Glomerular visceral epithelial cell (primary cell): Measurements from ENCODE around the gene ZRANB3.
A peak's percentile ranks its signal among the peaks of the same experiment; 100 is the strongest.
"Not testable (repeated sequence)": the region's sequence is repeated elsewhere in the genome, so short reads cannot be mapped to it uniquely, and the experiment has no call there.

ENCODE experiments used
- DNase-seq: peaks from one replicate; pipeline ENCODE4 v3.0.0-alpha.2; 2016; ENCODE audit errors: extremely low spot score

ZRANB3 gene

GRCh38 chr2:135530313-135531230 lies at the start of gene ZRANB3:
Gene ZRANB3, minus strand, starts transcription at chr2:135531218.
- peak; percentile 98 for DNase-seq

- DNase-seq, result no peak
Observed at GRCh38 chr2:135573620-135574019, 42.6 kb upstream of the ZRANB3 start.

DNA sequence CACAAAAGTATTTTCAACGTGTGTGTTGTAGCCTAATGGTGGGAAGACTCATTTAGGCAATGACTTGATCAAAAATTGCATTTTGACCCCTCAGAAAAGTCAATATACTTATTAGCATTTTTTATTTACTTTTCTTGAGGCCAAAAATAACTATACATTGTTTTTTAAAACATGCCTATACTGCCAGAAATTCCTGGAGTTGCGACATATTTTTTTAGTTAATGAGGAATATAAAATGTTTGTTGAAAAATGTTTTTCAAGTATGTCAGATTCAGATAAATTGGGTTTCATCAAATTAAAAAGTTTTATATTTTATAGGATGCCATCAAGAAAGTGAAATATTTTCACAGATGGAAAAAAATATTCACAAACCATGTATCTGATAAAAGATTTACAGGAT lies 39.9 kb upstream of the ZRANB3 start:
- DNase-seq, result no peak

DNA sequence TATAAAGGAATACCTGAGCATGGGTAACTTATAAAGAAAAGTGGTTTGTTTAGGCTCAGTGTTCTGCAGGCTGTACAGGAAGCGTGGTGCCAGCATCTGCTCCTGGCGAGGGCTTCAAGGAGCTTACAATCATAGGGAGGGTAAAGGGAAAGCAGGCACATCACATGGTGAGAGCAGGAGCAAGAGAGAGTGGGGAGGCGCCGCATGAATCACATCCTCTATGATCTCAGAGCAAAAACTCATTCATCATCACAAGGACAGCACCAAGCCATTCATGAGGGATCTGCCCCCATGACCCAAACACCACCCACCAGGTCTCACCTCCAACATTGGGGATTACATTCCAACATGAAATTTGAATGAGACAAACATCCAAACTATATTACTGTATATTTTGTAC lies 32.8 kb upstream of the ZRANB3 start:
- DNase-seq, result no peak

DNA sequence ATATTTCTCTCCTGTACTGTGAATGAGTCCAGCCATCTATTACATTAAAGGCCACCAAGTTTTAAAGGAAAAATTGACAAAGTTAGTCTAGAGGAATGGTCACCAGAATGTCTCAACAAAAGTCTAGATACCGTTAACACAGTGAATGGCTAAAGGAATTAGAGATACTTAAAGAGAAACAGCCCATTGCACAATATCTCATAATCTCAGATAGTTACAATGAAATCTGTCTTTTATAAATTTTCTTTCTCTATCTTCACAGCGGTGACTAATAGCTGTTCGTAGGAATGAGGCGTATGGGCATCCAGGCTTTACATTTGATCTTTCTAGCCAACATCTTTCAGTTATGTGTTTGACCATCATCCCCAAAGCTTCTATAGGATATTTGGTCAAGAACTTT lies 30.9 kb upstream of the ZRANB3 start:
- DNase-seq, result no peak

DNA sequence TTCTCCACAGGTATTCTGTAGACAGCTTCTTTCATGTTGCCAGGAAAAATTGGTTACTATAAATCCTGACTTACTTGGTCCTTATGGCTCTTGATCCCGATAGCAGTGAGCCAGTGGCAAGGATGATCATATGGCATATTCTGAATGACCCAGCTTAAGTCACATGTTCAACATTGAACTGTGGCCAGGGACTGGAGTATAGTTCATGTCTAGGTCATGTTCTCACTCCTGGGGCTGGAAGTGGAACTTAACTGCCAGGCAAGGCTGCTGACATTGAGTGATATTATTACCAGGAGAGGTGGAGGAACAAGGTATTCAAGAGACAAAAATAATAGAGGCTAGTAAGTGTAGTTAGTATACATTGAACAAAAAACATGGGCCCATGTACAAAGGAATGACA lies 26.5 kb upstream of the ZRANB3 start:
- no peak for DNase-seq

DNA sequence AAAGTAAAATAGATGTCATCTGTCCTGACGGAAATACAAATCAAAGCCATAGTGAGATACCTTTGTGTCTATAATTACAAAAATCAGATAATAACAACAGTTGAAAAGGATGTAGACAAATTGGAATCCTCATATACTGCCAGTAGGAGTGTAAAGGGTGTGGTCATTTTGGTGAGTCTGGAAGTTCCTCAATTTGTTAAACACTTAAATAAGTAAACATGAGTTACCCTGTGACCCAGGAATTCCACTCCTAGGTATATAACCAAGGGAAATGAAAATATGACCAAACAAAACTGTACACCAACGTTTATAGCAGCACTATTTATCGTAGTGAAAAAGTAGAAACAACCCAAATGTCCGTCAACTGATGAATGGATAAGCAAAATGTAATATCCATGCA lies 24.3 kb upstream of the ZRANB3 start:
- no peak for DNase-seq

DNA sequence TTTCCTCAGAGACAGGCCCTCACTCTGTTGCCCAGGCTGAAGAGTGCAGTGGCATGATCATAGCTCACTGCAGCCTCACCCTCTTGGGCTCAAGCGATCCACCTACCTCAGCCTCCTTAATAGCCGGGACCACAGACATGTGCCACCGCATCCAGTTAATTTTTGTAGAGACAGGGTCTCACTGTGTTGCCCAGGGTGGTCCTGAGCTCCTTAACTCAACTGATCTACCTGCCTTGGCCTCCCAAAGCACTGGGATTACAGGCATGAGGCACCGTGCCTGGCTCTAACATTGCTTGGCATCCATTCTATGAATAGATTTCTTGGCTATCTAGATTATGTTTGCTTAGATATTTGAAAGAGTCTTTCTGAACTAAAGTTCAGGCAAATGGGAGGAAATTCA lies 21.9 kb upstream of the ZRANB3 start:
- DNase-seq, result no peak

DNA sequence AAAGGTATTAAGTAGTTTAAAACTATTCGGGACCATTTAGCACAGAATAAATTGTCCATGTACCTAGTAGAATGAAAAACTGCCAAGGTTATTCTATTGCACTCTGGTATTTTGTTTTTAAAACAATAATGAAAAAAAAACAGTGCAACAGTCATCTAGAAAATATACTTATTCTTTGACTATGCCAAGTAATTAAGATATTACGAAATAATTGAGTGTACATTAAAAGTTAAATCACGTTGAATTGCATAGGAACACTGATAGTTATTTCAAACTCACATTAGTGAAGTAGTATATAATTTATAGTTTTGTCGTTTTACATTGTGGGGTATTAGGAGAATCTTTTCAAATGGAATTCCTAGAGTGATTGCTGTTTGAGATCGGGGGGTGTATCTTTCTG lies 20.3 kb upstream of the ZRANB3 start:
- DNase-seq, result no peak

DNA sequence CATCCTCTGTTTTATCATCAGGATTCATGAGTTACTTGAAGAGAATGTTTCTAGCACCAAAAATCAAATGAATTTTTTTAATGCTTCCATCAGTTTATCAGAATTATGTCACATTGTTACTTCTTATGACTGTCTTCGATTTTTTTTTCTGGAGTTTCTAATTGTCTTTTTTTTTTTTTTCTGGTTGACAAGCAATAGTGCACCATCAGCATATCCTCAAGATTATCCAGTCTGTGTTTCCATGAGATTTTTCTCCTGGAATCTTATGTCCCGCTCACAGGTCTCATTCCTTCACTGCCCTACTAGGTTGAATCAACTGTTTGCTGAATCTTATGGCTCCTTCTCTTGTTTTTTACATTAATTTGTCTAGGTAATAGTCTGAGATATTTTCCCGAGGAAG lies 16.3 kb upstream of the ZRANB3 start:
- DNase-seq, result no peak

DNA sequence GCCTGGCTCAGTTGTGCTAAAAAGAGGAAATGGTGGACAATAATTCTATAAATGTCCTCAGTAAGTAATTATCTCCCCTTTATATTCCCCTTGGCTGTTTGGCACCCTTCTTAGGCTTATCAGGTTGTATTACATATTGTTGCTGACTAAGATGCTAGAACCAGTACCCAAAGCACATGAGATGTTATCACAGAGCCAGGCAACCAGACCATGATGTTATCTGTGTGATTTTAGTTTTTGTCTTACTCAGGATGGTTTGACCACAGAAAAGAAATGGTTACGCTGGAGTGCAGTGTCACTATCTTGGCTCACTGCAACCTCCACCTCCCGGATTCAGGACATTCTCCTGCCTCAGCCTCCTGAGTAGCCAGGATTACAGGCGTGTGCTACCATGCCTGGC lies 15.4 kb upstream of the ZRANB3 start:
- no peak for DNase-seq

DNA sequence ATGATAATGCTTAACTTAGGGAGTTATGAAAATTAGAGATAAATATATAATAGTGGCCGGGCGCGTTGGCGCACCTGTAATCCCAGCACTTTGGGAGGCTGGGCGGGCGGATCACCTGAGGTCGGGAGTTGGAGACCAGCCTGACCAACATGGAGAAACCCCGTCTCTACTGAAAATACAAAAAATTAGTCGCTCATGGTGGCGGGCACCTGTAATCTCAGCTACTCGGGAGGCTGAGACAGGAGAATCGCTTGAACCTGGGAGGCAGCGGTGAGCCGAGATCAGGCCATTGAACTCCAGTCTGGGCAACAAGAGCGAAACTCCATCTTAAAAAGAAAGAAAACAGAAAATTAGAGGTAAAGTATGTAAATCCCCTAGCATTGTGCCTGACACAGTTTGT lies 2.5 kb upstream of the ZRANB3 start:
- not testable (repeated sequence) for DNase-seq

- DNase-seq, result no peak
Observed at GRCh38 chr2:135532581-135532980, 1.6 kb upstream of the ZRANB3 start.

DNA sequence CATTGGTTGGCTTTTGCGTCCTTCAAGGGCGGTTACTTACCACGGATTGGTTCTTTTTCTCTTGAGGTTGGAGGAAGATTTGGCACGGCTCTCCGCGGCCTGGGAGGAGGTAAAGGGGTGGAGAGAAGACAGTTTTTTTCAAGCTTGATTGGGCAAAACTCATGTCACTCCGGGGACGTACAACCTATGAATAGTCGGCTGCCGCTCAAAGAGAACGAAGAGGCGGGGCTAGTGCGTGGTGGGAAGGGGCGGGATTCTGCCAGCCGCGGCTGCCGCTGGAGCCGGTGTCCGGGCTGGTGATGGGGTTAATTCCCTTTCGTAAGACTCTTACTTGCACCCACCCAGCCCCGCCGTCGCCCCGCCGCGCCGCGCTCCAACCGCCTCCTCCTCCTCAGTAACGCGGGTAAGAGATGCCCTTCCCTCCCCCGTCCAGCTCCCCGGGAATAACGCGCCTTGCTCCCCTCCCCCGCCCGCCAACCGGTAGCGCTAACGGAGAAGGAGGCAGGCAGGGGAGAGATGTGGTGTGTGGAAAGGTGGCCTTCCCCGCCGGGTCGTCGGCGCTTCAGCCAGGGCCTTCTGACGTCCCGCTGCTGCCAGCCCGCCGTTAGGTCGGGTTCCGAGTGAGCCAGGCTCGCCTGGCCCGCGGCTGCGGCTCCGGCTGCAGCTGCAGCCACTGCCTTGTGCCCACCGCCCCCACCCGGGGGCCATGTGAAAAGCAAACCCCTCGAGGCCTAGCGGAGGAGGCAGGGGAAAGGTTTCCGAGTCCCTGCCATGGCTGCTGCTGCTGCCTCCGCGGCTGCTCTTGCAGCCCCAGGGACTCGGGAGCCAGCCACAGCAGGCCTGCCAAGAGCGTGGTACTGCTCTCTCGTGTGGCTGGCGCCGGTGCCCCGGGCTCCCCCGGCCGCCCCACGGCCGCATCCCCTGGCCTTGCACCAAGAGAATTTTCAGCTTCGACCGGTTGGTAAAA lies 496 bp upstream of the ZRANB3 start, which contains the start of gene R3HDM1:
R3HDM1 (plus strand) TSS at position 254 of the 967 bp plus-strand sequence. CDS start 73,362 bp downstream, outside the sequence.
- peak; percentile 100 for DNase-seq

- no peak for DNase-seq
Observed at GRCh38 chr2:135528006-135528405, 3.0 kb downstream of the ZRANB3 start.

DNA sequence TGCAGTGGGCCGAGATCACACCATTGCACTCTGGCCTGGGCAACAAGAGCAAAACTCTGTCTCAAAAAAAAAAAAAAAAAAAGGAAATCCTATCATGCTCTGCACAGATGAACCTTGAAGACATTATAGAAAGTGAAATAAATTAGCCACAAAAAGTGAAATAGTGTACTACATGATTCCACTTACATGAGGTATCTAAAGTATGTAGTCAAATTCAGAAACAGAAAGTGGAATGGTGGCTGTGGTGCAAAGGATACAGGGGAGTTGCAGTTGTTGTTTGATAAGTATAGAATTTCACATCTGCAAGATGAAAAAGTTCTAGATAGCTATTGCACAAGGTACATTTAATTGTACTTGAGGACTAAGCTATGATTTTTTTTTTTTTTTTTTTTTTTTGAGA lies 5.2 kb downstream of the ZRANB3 start:
- no peak for DNase-seq

GRCh38 chr2:135512099-135512498 lies 18.9 kb downstream of the ZRANB3 start:
- no peak for DNase-seq

DNA sequence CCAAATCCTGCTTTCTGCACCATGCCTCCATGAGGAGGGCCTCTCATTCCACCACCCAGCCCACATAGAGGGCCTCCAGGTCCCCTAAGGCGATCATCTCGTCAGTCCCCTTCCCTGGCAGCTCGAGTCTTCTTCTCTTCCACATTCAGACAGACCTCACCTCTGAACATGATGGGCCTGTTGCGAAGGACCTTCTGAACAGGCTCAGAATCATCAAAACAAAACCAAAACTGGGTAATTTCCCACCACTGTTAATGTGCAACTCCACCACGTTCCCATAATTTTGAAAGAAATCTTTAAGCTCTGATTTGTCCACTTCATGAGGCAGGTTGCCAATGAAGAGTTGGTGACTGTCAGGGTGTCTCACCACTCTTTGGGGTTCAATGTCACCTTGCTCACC lies 20.4 kb downstream of the ZRANB3 start:
- no peak for DNase-seq

- DNase-seq, result no peak
Observed at GRCh38 chr2:135504811-135505210, 26.2 kb downstream of the ZRANB3 start.

DNA sequence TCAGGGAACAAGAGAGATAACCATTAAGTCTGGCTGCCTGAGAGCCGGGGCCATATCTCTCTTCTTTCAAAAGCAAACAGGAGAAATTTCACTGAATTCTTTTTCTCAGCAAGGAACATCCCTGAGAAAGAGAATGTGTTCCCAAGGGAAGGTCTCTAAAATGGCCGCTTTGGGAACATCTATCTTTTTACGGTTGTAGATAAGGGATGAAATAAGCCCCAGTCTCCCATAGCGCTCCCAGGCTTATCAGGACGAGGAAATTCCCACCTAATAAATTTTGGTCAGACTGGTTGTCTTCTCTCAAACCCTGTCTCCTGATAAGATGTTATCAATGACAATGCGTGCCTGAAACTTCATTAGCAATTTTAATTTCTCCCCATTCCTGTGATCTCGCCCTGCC lies 32.4 kb downstream of the ZRANB3 start:
- not testable (repeated sequence) for DNase-seq

DNA sequence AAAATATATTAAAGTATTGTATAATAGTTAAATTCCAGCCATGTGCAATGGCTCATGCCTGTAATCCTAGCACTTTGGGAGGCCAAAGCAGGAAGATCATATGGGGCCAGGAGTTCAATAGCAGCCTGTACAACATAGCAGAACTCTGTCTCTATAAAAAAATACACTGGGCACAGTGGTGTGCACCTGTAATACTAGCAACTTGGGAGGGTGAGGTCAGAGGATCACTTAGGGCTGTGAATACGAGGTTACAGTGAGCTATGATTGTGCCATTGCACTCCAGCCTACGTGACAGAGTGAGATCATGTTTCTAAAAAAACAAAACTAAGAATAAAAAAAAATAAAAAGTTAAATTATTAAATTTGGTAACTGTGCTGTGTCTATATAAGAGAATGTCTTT lies 36.1 kb downstream of the ZRANB3 start:
- DNase-seq, result no peak

- no peak for DNase-seq
Observed at GRCh38 chr2:135494503-135494902, 36.5 kb downstream of the ZRANB3 start.
